H1 (cell line): ENCODE results near the gene DCAF17. TPM values are rescaled to one million over a fixed set of nuclear protein-coding genes. Genes with fewer than 3 reads are reported as not detected.

Experiments used
- CTCF ChIA-PET: fragments of 300-600 bp; sonication (Branson Sonifier 250); formaldehyde crosslinking; loops from one replicate; lab custom pipeline; 2021; ENCODE audit not compliant: partially characterized antibody; lab: Charles Lee
- POLR2A ChIA-PET: fragments of 300-600 bp; sonication (Branson Sonifier 250); formaldehyde crosslinking; loops from one replicate; lab custom pipeline; 2021; ENCODE audit warnings: inconsistent platforms; ENCODE audit not compliant: partially characterized antibody; lab: Charles Lee
- DNase-seq, 2 experiments: peaks; one replicate each; pipeline versions ENCODE4 v3.0.0 to v3.0.0-alpha.2; 2010 to 2022; ENCODE audit warnings: low spot score in 2 of 2, low read depth in 1 of 2, mixed read lengths in 1 of 2
- FAIRE-seq: peaks from 2 replicates; lab custom pipeline; 2011; peaks lifted over from hg19 to GRCh38; lab: Jason Lieb, UNC
- H2AFZ ChIP-seq: 2 replicates; pipeline ENCODE4 v1.8.1; 2012; ENCODE audit warnings: low read length, inconsistent platforms
- H2AK5ac ChIP-seq: 2 replicates; pipeline ENCODE4 v1.6.1; 2013; ENCODE audit warnings: low read depth, low read length
- H2BK120ac ChIP-seq: replicated peaks from 2 replicates; pipeline ENCODE3; 2013; ENCODE audit warnings: low read depth, low read length, inconsistent platforms
- H2BK12ac ChIP-seq: 2 replicates; pipeline ENCODE4 v1.6.1; 2013; ENCODE audit warnings: low read depth, low read length
- H2BK15ac ChIP-seq: 2 replicates; pipeline ENCODE4 v1.6.1; 2013; ENCODE audit warnings: low read length
- H2BK20ac ChIP-seq: 2 replicates; pipeline ENCODE4 v1.6.1; 2013; ENCODE audit warnings: low read length
- H2BK5ac ChIP-seq: 2 replicates; pipeline ENCODE4 v1.6.1; 2013; ENCODE audit warnings: low read depth, low read length
- H3K14ac ChIP-seq: 2 replicates; pipeline ENCODE4 v1.6.1; 2013; ENCODE audit warnings: inconsistent platforms; ENCODE audit not compliant: insufficient read length
- H3K18ac ChIP-seq: 2 replicates; pipeline ENCODE4 v1.6.1; 2013; ENCODE audit warnings: low read length; ENCODE audit errors: extremely low read depth
- H3K23ac ChIP-seq: 2 replicates; pipeline ENCODE4 v1.6.1; 2013; ENCODE audit warnings: inconsistent platforms; ENCODE audit not compliant: insufficient read length
- H3K23me2 ChIP-seq: 2 replicates; pipeline ENCODE4 v1.6.1; 2013; ENCODE audit warnings: low read depth, low read length
- H3K27ac ChIP-seq: 2 replicates; pipeline ENCODE4 v1.6.1; 2011; ENCODE audit warnings: low read depth, low read length, inconsistent platforms
- H3K27me3 ChIP-seq, 4 experiments: replicated peaks in 1 of 4; 1 replicate in 1 of 4; 2 replicates in 3 of 4; pipeline versions ENCODE4 v1.6.1 to v1.8.1; 2011 to 2013; ENCODE audit warnings: low read length in 3 of 4, mild to moderate bottlenecking in 3 of 4, inconsistent platforms in 2 of 4, mixed read lengths in 2 of 4, moderate library complexity in 1 of 4; ENCODE audit not compliant: control insufficient read depth in 3 of 4, insufficient read depth in 3 of 4; ENCODE audit errors: extremely low read depth in 1 of 4
- H3K36me3 ChIP-seq, 4 experiments: 2 replicates each; pipeline versions ENCODE4 v1.6.1 to v1.8.1; 2011 to 2013; ENCODE audit warnings: mild to moderate bottlenecking in 4 of 4, low read length in 3 of 4, moderate library complexity in 2 of 4, control low read depth in 1 of 4, inconsistent platforms in 1 of 4; ENCODE audit not compliant: insufficient read depth in 4 of 4, control insufficient read depth in 2 of 4
- H3K4ac ChIP-seq: replicated peaks from 2 replicates; pipeline ENCODE3; 2013; ENCODE audit warnings: low read length, low read depth, mixed read lengths, inconsistent platforms; ENCODE audit not compliant: insufficient read length
- H3K4me1 ChIP-seq, 4 experiments: replicated peaks in 1 of 4; 1 replicate in 1 of 4; 2 replicates in 3 of 4; pipeline versions ENCODE4 v1.6.1 to v1.8.1; 2011 to 2013; ENCODE audit warnings: low read length in 3 of 4, inconsistent platforms in 2 of 4, mixed read lengths in 1 of 4; ENCODE audit not compliant: insufficient read depth in 4 of 4, control insufficient read depth in 3 of 4
- H3K4me2 ChIP-seq, 2 experiments: 2 replicates each; pipeline versions ENCODE4 v1.6.1 to v1.8.1; 2011 to 2013; ENCODE audit warnings: low read depth in 2 of 2, low read length in 2 of 2, control low read depth in 1 of 2, inconsistent platforms in 1 of 2, mild to moderate bottlenecking in 1 of 2; ENCODE audit not compliant: insufficient read depth in 1 of 2
- H3K4me3 ChIP-seq, 4 experiments: fragments of 200-600, 300-600 bp in 1 of 4; sonication (generic), shearing (Covaris generic), sonication (Bioruptor Twin) in 1 of 4; 2 replicates each; pipeline versions ENCODE4 v1.5.1 to v1.8.1; 2011 to 2016; ENCODE audit warnings: low read length in 4 of 4, low read depth in 3 of 4, control low read depth in 2 of 4, inconsistent platforms in 2 of 4, mild to moderate bottlenecking in 2 of 4, mixed read lengths in 1 of 4, moderate library complexity in 1 of 4; ENCODE audit not compliant: insufficient read depth in 2 of 4; ENCODE audit errors: extremely low read depth in 1 of 4
- H3K56ac ChIP-seq: replicated peaks from 2 replicates; pipeline ENCODE3; 2013; ENCODE audit warnings: low read depth, mild to moderate bottlenecking, mixed read lengths, low read length, inconsistent platforms; ENCODE audit not compliant: insufficient read length
- H3K79me1 ChIP-seq: 2 replicates; pipeline ENCODE4 v1.6.1; 2013; ENCODE audit warnings: low read depth, low read length, control low read depth
- H3K79me2 ChIP-seq, 2 experiments: 2 replicates each; pipeline versions ENCODE4 v1.6.1 to v1.8.1; 2012 to 2013; ENCODE audit warnings: low read length in 2 of 2, mild to moderate bottlenecking in 2 of 2, inconsistent platforms in 1 of 2; ENCODE audit not compliant: insufficient read depth in 2 of 2, control insufficient read depth in 1 of 2
- H3K9ac ChIP-seq, 4 experiments: replicated peaks in 1 of 4; 1 replicate in 1 of 4; 2 replicates in 3 of 4; pipeline versions ENCODE4 v1.6.1 to v1.8.1; 2011 to 2013; ENCODE audit warnings: low read depth in 3 of 4, low read length in 3 of 4, control low read depth in 2 of 4, mild to moderate bottlenecking in 2 of 4, moderate library complexity in 2 of 4, inconsistent platforms in 1 of 4; ENCODE audit errors: extremely low read depth in 1 of 4
- H3K9me3 ChIP-seq, 2 experiments: 2 replicates each; pipeline versions ENCODE4 v1.6.1 to v1.8.1; 2012 to 2013; ENCODE audit warnings: mild to moderate bottlenecking in 2 of 2, moderate library complexity in 2 of 2, control low read depth in 1 of 2, inconsistent platforms in 1 of 2, low read depth in 1 of 2, low read length in 1 of 2, mixed read lengths in 1 of 2; ENCODE audit not compliant: insufficient read depth in 2 of 2
- H4K20me1 ChIP-seq, 2 experiments: replicated peaks in 1 of 2; 2 replicates each; pipeline versions ENCODE3 to v1.8.1; 2011 to 2013; ENCODE audit warnings: inconsistent platforms in 2 of 2, low read length in 2 of 2, mild to moderate bottlenecking in 1 of 2; ENCODE audit not compliant: insufficient read depth in 2 of 2, control insufficient read depth in 1 of 2
- H4K5ac ChIP-seq: 2 replicates; pipeline ENCODE4 v1.6.1; 2013; ENCODE audit warnings: low read length, low read depth, mixed read lengths, inconsistent platforms; ENCODE audit not compliant: insufficient read length
- H4K8ac ChIP-seq: 2 replicates; pipeline ENCODE4 v1.8.0; 2013; ENCODE audit warnings: mild to moderate bottlenecking, moderate library complexity, low read length, inconsistent platforms; ENCODE audit not compliant: insufficient read depth; ENCODE audit errors: extremely low read depth
- H4K91ac ChIP-seq: replicated peaks from 2 replicates; pipeline ENCODE3; 2013; ENCODE audit warnings: low read length, mixed read lengths, inconsistent platforms; ENCODE audit not compliant: insufficient read length
- ASH2L ChIP-seq: fragments of 200-600, 300-600 bp; sonication (generic); IDR thresholded peaks from one replicate; pipeline ENCODE4 v1.7.1; 2017; ENCODE audit warnings: low read length
- CBX5 ChIP-seq: fragments of 300-800, 300-1000 bp; sonication (generic); IDR thresholded peaks from 2 replicates; pipeline ENCODE4 v1.7.1; 2016; ENCODE audit warnings: antibody characterized with exemption, low read length, low read depth
- CTBP2 ChIP-seq: IDR thresholded peaks from 2 replicates; pipeline ENCODE4 v1.7.0; 2011; ENCODE audit warnings: borderline replicate concordance, mild to moderate bottlenecking, moderate library complexity, mixed read lengths, low read length; ENCODE audit not compliant: insufficient read depth, insufficient read length
- E2F6 ChIP-seq: IDR thresholded peaks from 2 replicates; pipeline ENCODE4 v1.6.1; 2012; ENCODE audit warnings: inconsistent platforms
- KDM1A ChIP-seq: fragments of 200-600, 300-600 bp; sonication (generic); IDR thresholded peaks from 2 replicates; pipeline ENCODE4 v1.7.1; 2016; ENCODE audit warnings: mild to moderate bottlenecking, low read length, borderline replicate concordance
- PHF8 ChIP-seq: fragments of 200-600 bp; sonication (generic); conservative IDR thresholded peaks from 2 replicates; pipeline ENCODE4 v1.7.1; 2012; ENCODE audit warnings: low read depth, mild to moderate bottlenecking, inconsistent platforms, low read length, moderate library complexity
- RNF2 ChIP-seq: fragments of 200-900, 300-1000 bp; sonication (generic); IDR thresholded peaks from 2 replicates; pipeline ENCODE4 v1.7.1; 2016; ENCODE audit warnings: borderline replicate concordance, low read depth, mild to moderate bottlenecking, antibody characterized with exemption, low read length; ENCODE audit not compliant: poor library complexity, severe bottlenecking; ENCODE audit errors: missing control alignments
- SIX5 ChIP-seq: IDR thresholded peaks from 2 replicates; pipeline ENCODE4 v1.6.1; 2011; ENCODE audit warnings: mild to moderate bottlenecking, low read depth, low read length
- SP2 ChIP-seq: IDR thresholded peaks from 2 replicates; pipeline ENCODE4 v1.6.1; 2012; ENCODE audit warnings: mild to moderate bottlenecking, low read length, inconsistent platforms
- SRF ChIP-seq: IDR thresholded peaks from 2 replicates; pipeline ENCODE4 v1.6.1; 2011; ENCODE audit warnings: mild to moderate bottlenecking, low read depth, low read length, moderate library complexity
- TEAD4 ChIP-seq: IDR thresholded peaks from 2 replicates; pipeline ENCODE4 v1.6.1; 2012; ENCODE audit warnings: low read depth, low read length, inconsistent platforms, mixed read lengths
- YY1 ChIP-seq: IDR thresholded peaks from 2 replicates; pipeline ENCODE4 v1.6.1; 2011; ENCODE audit warnings: low read depth, mild to moderate bottlenecking, low read length
- WGBS, 2 experiments: shearing (Covaris generic) in 1 of 2; methylation state at CpG; one replicate each; pipeline versions ENCODE4 v1.1.6 to v1.1.7; 2013 to 2015; ENCODE audit warnings: low lambda C conversion rate in 2 of 2, mixed read lengths in 2 of 2, inconsistent platforms in 1 of 2, low coverage in 1 of 2, missing lambda C conversion rate in 1 of 2; ENCODE audit not compliant: insufficient replicate concordance in 2 of 2, insufficient coverage in 1 of 2, insufficient read length in 1 of 2; ENCODE audit errors: extremely low coverage in 1 of 2, missing lambda C conversion rate in 1 of 2; 5-methylcytosine and 5-hydroxymethylcytosine counted together
- polyA plus RNA-seq, 7 experiments: library from polyadenylated mRNA; depleted of rRNA in 3 of 7; stranded (reverse) in 5 of 7; unstranded in 2 of 7; fragments of >200 nt in 5 of 7; fragments of 200-250 nt in 2 of 7; gene quantifications; 1 replicate in 5 of 7; 2 replicates in 1 of 7; 4 replicates in 1 of 7; pipeline versions ENCODE4 v1.2.1 to v1.2.3, GENCODE V29; 2011 to 2013; ENCODE audit warnings: missing spikeins in 2 of 7, mixed read lengths in 2 of 7
- total RNA-seq: library from RNA; stranded (reverse); fragmentation: NEBNext Ultra II Directional; extraction: Animal tissue kit (Norgen Biotek cat#: 25700); gene quantifications from 2 replicates; pipeline ENCODE4 v1.2.1, GENCODE V29; 2021
- TF ChIP-seq, protein P1 (sequence below): IDR thresholded peaks from 2 replicates; pipeline ENCODE4 v1.6.1; 2011; ENCODE audit warnings: low read length, improper control_type of control experiment

DCAF17 gene
- total and polyA plus RNA-seq, 2 of the 8 experiments (the other 6 are each of a cell fraction or from before 2014, with no cell fraction given), result 10.7 to 30.0 TPM

GRCh38 chr2:171487201-171487600 lies 53.2 kb downstream of the DCAF17 start:
- Histone ChIP-seq H3K56ac (no peak overlapping the region), H4K8ac (no peak overlapping the region), H3K9ac (no peak overlapping the region), H3K79me1 (no peaks in the 10 kb centered on the region; the same call in 1 of the 2 replicates), H3K27ac (no peak overlapping the region), H4K5ac (no peak overlapping the region), H3K27me3 (no peaks in the 10 kb centered on the region), H4K91ac (no peak overlapping the region), H3K23ac (no peak overlapping the region), H2BK20ac (no peak overlapping the region), H3K36me3 (no peaks in the 10 kb centered on the region; a peak in 2 of 8 replicates), H3K79me2 (no peaks in the 10 kb centered on the region), H3K23me2 (no peaks in the 10 kb centered on the region), H3K14ac (no peak overlapping the region), H3K18ac (no peak overlapping the region), H2BK120ac (no peak overlapping the region), H3K4me1 (peaks cover 2 to 10% (median 4%) of the 10 kb centered on the region in 4 experiments; a peak in 5 of 7 replicates), H3K4me3 (no peak overlapping the region), H4K20me1 (no peaks in the 10 kb centered on the region), H3K9me3 (no peaks in the 10 kb centered on the region), H2AK5ac (no peak overlapping the region), H2BK5ac (no peak overlapping the region), H3K4ac (no peak overlapping the region), H2BK15ac (no peak overlapping the region), H2BK12ac (no peak overlapping the region), H2AFZ (no peak overlapping the region), H3K4me2 (no peak overlapping the region)
- DNase-seq (no peak), FAIRE-seq (no peak)
- CTCF ChIA-PET, result no interaction called here
- POLR2A ChIA-PET, result no interaction called here
- WGBS, 2 experiments, result 98% methylated on average over 6 of the region's 6 CpGs; no CpG with 5 or more reads in 1 of the 2 experiments
- TF ChIP-seq SIX5 (no peak), SP2 (no peak), TEAD4 (no peak), RNF2 (no peak), YY1 (no peak), KDM1A (no peak), PHF8 (no peak), CBX5 (no peak), ASH2L (no peak), E2F6 (no peak), CTBP2 (no peak), SRF (no peak)
- TF ChIP-seq, protein P1, sequence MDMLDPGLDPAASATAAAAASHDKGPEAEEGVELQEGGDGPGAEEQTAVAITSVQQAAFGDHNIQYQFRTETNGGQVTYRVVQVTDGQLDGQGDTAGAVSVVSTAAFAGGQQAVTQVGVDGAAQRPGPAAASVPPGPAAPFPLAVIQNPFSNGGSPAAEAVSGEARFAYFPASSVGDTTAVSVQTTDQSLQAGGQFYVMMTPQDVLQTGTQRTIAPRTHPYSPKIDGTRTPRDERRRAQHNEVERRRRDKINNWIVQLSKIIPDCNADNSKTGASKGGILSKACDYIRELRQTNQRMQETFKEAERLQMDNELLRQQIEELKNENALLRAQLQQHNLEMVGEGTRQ, result no peak
